HCT116 (cell line): ENCODE data around the gene ETAA1. TPM values are rescaled to one million over a fixed set of nuclear protein-coding genes. Genes with fewer than 3 reads are reported as not detected.

Experiments used
- ATAC-seq: fragments of 200-7000 bp; cut with Tn5 transposase; 2 replicates; pipeline ENCODE4 v1.9.1; 2020; ENCODE audit warnings: mild to moderate bottlenecking, moderate library complexity
- BruUV-seq: library from RNA; stranded (reverse); fragments of 400-500 nt; replicated peaks from 2 replicates; lab custom pipeline; 2021; lab: Mats Ljungman, UMichigan
- CTCF ChIA-PET: fragments of 300-600 bp; sonication (Branson Sonifier 250); formaldehyde crosslinking; loops from one replicate; lab custom pipeline; 2021; ENCODE audit warnings: antibody characterized with exemption; lab: Charles Lee
- POLR2A ChIA-PET: fragments of 300-600, 350-600 bp; sonication (Branson Sonifier 250); formaldehyde crosslinking; loops from one replicate; lab custom pipeline; 2021; ENCODE audit warnings: antibody characterized with exemption; lab: Charles Lee
- RAD21 ChIA-PET, 2 experiments: fragments of 300-600 bp; sonication (Branson Sonifier 250); formaldehyde crosslinking; loops; one replicate each; lab custom pipeline; 2023; ENCODE audit warnings: low total read pairs in 2 of 2; ENCODE audit not compliant: uncharacterized antibody in 2 of 2, unreplicated experiment in 2 of 2, low non-redundant PET in 1 of 2; lab: Charles Lee
- DNase-seq: peaks from one replicate; pipeline ENCODE4 v3.0.0-alpha.2; 2010; ENCODE audit warnings: low read depth, low spot score
- H2AFZ ChIP-seq: fragments of 200-600 bp; shearing (Covaris generic), sonication (generic); 2 replicates; pipeline ENCODE4 v1.6.1; 2017; ENCODE audit warnings: low read depth, mixed run types, mixed read lengths, antibody characterized with exemption, low read length; ENCODE audit not compliant: poor library complexity, severe bottlenecking
- H3K27ac ChIP-seq: 2 replicates; pipeline ENCODE4 v1.5.1; 2012; ENCODE audit warnings: low read depth, low read length
- H3K27me3 ChIP-seq: fragments of 200-600 bp; sonication (generic); 2 replicates; pipeline ENCODE4 v1.6.1; 2016; ENCODE audit warnings: mixed run types, low read length, mixed read lengths; ENCODE audit not compliant: insufficient read depth
- H3K36me3 ChIP-seq, 2 experiments: fragments of 200-500 bp in 1 of 2; fragments of 200-600 bp in 1 of 2; sonication (Bioruptor generic) in 1 of 2; sonication (generic) in 1 of 2; 2 replicates each; pipeline versions ENCODE4 v1.5.1 to v1.6.1; 2014 to 2016; ENCODE audit warnings: low read length in 2 of 2, inconsistent platforms in 1 of 2, mixed read lengths in 1 of 2, mixed run types in 1 of 2; ENCODE audit not compliant: insufficient read depth in 2 of 2, control insufficient read depth in 1 of 2
- H3K4me1 ChIP-seq, 2 experiments: fragments of 200-600 bp in 1 of 2; sonication (generic) in 1 of 2; 2 replicates each; pipeline versions ENCODE4 v1.5.1 to v1.6.1; 2012 to 2017; ENCODE audit warnings: low read length in 2 of 2, inconsistent platforms in 1 of 2, mild to moderate bottlenecking in 1 of 2, mixed read lengths in 1 of 2, mixed run types in 1 of 2, moderate library complexity in 1 of 2; ENCODE audit not compliant: insufficient read depth in 2 of 2, control insufficient read depth in 1 of 2
- H3K4me2 ChIP-seq: fragments of 200-600 bp; sonication (generic); 2 replicates; pipeline ENCODE4 v1.6.1; 2017; ENCODE audit warnings: mixed run types, low read length, mixed read lengths
- H3K4me3 ChIP-seq, 2 experiments: fragments of 200-600 bp in 1 of 2; sonication (generic) in 1 of 2; replicated peaks in 1 of 2; 2 replicates each; pipeline ENCODE4 v1.5.1; 2011 to 2016; ENCODE audit warnings: low read length in 2 of 2, control low read depth in 1 of 2, low read depth in 1 of 2, mild to moderate bottlenecking in 1 of 2, mixed read lengths in 1 of 2, mixed run types in 1 of 2
- H3K79me2 ChIP-seq: fragments of 200-600 bp; sonication (generic); 2 replicates; pipeline ENCODE4 v1.6.1; 2017; ENCODE audit warnings: mild to moderate bottlenecking, mixed run types, low read length, moderate library complexity, mixed read lengths; ENCODE audit not compliant: insufficient read depth
- H3K9ac ChIP-seq: fragments of 200-600 bp; sonication (generic); 2 replicates; pipeline ENCODE4 v1.6.1; 2016; ENCODE audit warnings: low read length, mixed read lengths
- H3K9me2 ChIP-seq: fragments of 200-600 bp; sonication (generic), shearing (Covaris generic); 2 replicates; pipeline ENCODE4 v1.6.1; 2017; ENCODE audit warnings: mixed run types, mild to moderate bottlenecking, moderate library complexity; ENCODE audit not compliant: insufficient read depth
- H3K9me3 ChIP-seq, 2 experiments: fragments of 200-500 bp in 1 of 2; fragments of 200-600 bp in 1 of 2; sonication (Bioruptor generic) in 1 of 2; sonication (generic) in 1 of 2; 2 replicates each; pipeline ENCODE4 v1.6.1; 2014 to 2017; ENCODE audit warnings: low read length in 2 of 2, mixed read lengths in 2 of 2, inconsistent platforms in 1 of 2, low read depth in 1 of 2, mild to moderate bottlenecking in 1 of 2, mixed run types in 1 of 2, moderate library complexity in 1 of 2; ENCODE audit not compliant: control insufficient read depth in 1 of 2, insufficient read depth in 1 of 2
- H4K20me1 ChIP-seq: fragments of 200-600 bp; sonication (generic), shearing (Covaris generic); 2 replicates; pipeline ENCODE4 v1.6.1; 2017; ENCODE audit warnings: mixed run types, mild to moderate bottlenecking, moderate library complexity; ENCODE audit not compliant: insufficient read depth
- CBX3 ChIP-seq: IDR thresholded peaks from 2 replicates; pipeline ENCODE4 v1.6.1; 2012; ENCODE audit warnings: low read depth
- CEBPB ChIP-seq: IDR thresholded peaks from 2 replicates; pipeline ENCODE4 v1.6.1; 2012; ENCODE audit warnings: low read depth
- FOSL1 ChIP-seq: IDR thresholded peaks from 2 replicates; pipeline ENCODE4 v1.6.1; 2012; ENCODE audit warnings: low read depth
- JUND ChIP-seq: IDR thresholded peaks from 2 replicates; pipeline ENCODE4 v1.6.1; 2012
- POLR2AphosphoS5 ChIP-seq: IDR thresholded peaks from 2 replicates; pipeline ENCODE4 v1.6.1; 2011; ENCODE audit warnings: mild to moderate bottlenecking, low read depth, low read length, moderate library complexity
- SRF ChIP-seq: IDR thresholded peaks from 2 replicates; pipeline ENCODE4 v1.6.1; 2012; ENCODE audit warnings: low read depth
- TCF7L2 ChIP-seq: IDR thresholded peaks from 2 replicates; pipeline ENCODE4 v1.7.0; 2011; ENCODE audit warnings: borderline replicate concordance, inconsistent platforms; ENCODE audit not compliant: insufficient read depth, insufficient read length; ENCODE audit errors: extremely low read depth
- YY1 ChIP-seq: IDR thresholded peaks from 2 replicates; pipeline ENCODE4 v1.6.1; 2011; ENCODE audit warnings: low read length, low read depth, moderate library complexity, mild to moderate bottlenecking; ENCODE audit not compliant: insufficient replicate concordance; ENCODE audit errors: extremely low read depth
- ZFX ChIP-seq: fragments of 450-650 bp; IDR thresholded peaks from 2 replicates; pipeline ENCODE4 v1.6.1; 2017
- intact Hi-C: fragments of 100-400 bp; cut with micrococcal nuclease; formaldehyde crosslinking; loops from 2 replicates; pipeline ENCODE4 v1.10.0; 2022
- total RNA-seq: library from RNA; stranded (reverse); gene quantifications from one replicate; pipeline ENCODE4 v1.2.1, GENCODE V29; 2021; ENCODE audit not compliant: unreplicated experiment
- TF ChIP-seq, protein P1 (sequence below): IDR thresholded peaks from 2 replicates; pipeline ENCODE4 v1.6.1; 2012
- TF ChIP-seq, protein P2 (sequence below): IDR thresholded peaks from 2 replicates; pipeline ENCODE4 v1.6.1; 2011; ENCODE audit warnings: mild to moderate bottlenecking, low read length, moderate library complexity; ENCODE audit not compliant: insufficient replicate concordance; ENCODE audit errors: extremely low read depth
- TF ChIP-seq, protein P3 (sequence below), 3 experiments: fragments of 200-600 bp in 1 of 3; sonication (generic) in 1 of 3; IDR thresholded peaks in 2 of 3; conservative IDR thresholded peaks in 1 of 3; 2 replicates each; pipeline ENCODE4 v1.5.1; 2012 to 2017; ENCODE audit warnings: low read depth in 2 of 3, low read length in 2 of 3, antibody characterized with exemption in 1 of 3, borderline replicate concordance in 1 of 3, control low read depth in 1 of 3, mild to moderate bottlenecking in 1 of 3, mixed read lengths in 1 of 3, mixed run types in 1 of 3, moderate library complexity in 1 of 3; ENCODE audit not compliant: insufficient read depth in 1 of 3
- TF ChIP-seq, protein P4 (sequence below): IDR thresholded peaks from 2 replicates; pipeline ENCODE4 v1.6.1; 2012; ENCODE audit warnings: low read depth

The ETAA1 gene
- total RNA-seq, 1 experiment from 2014 or later: 9.6 TPM

DNA sequence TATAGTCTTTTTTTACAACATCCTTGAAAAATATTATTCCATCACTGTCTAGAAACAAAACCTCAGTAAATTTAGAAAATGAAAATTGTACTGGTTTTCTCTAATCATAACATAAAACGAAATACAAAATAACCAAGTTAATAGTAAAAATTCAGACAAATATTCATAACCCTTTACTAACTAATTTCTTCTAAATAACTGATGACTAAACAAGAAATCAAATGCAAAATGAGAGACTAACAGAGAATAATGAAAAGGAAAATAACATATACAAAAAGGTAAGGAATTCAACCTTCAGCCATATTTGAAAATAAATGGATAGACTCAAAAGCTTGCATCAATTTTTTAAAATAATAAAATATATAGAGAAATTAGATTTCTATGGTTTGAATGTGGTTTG, 18.6 kb upstream of the ETAA1 start:
- RAD21 ChIA-PET: no interaction called here
- no peak for DNase-seq

More for the DNA sequence above, 18.6 kb upstream of the ETAA1 start:
- intact Hi-C loops: no loop called here
- no TSS peak for BruUV-seq
- H3K9me2 ChIP-seq: no peaks in the 10 kb centered on the region
- no peaks in the 10 kb centered on the region for H3K27me3 ChIP-seq
- H3K9ac ChIP-seq: no peak overlapping the region
- H3K4me1 ChIP-seq: no peaks in the 10 kb centered on the region
- ChIA-PET CTCF (no interaction called here), POLR2A (no interaction called here)
- H2AFZ ChIP-seq: no peak overlapping the region
- H3K4me3 ChIP-seq: no peak overlapping the region
- no peak overlapping the region for H3K27ac ChIP-seq
- H3K36me3 ChIP-seq: no peaks in the 10 kb centered on the region
- no peaks in the 10 kb centered on the region for H3K79me2 ChIP-seq
- ATAC-seq: no peak
- no peaks in the 10 kb centered on the region for H4K20me1 ChIP-seq
- no peaks in the 10 kb centered on the region for H3K9me3 ChIP-seq
- H3K4me2 ChIP-seq: no peak overlapping the region
- TF ChIP-seq, protein P1, sequence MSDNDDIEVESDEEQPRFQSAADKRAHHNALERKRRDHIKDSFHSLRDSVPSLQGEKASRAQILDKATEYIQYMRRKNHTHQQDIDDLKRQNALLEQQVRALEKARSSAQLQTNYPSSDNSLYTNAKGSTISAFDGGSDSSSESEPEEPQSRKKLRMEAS: no peak
- TF ChIP-seq, protein P2, sequence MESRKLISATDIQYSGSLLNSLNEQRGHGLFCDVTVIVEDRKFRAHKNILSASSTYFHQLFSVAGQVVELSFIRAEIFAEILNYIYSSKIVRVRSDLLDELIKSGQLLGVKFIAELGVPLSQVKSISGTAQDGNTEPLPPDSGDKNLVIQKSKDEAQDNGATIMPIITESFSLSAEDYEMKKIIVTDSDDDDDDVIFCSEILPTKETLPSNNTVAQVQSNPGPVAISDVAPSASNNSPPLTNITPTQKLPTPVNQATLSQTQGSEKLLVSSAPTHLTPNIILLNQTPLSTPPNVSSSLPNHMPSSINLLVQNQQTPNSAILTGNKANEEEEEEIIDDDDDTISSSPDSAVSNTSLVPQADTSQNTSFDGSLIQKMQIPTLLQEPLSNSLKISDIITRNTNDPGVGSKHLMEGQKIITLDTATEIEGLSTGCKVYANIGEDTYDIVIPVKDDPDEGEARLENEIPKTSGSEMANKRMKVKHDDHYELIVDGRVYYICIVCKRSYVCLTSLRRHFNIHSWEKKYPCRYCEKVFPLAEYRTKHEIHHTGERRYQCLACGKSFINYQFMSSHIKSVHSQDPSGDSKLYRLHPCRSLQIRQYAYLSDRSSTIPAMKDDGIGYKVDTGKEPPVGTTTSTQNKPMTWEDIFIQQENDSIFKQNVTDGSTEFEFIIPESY: no peak
- TF ChIP-seq, protein P3, sequence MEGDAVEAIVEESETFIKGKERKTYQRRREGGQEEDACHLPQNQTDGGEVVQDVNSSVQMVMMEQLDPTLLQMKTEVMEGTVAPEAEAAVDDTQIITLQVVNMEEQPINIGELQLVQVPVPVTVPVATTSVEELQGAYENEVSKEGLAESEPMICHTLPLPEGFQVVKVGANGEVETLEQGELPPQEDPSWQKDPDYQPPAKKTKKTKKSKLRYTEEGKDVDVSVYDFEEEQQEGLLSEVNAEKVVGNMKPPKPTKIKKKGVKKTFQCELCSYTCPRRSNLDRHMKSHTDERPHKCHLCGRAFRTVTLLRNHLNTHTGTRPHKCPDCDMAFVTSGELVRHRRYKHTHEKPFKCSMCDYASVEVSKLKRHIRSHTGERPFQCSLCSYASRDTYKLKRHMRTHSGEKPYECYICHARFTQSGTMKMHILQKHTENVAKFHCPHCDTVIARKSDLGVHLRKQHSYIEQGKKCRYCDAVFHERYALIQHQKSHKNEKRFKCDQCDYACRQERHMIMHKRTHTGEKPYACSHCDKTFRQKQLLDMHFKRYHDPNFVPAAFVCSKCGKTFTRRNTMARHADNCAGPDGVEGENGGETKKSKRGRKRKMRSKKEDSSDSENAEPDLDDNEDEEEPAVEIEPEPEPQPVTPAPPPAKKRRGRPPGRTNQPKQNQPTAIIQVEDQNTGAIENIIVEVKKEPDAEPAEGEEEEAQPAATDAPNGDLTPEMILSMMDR (IDR thresholded peaks at IDR 0.05 in 2 of 3, conservative IDR thresholded peaks at IDR 0.05 in 1 of 3; ENCODE audit: borderline replicate concordance in 1 of 3, insufficient read depth in 1 of 3, low read depth in 2 of 3, low read length in 2 of 3): no peak
- TF ChIP-seq FOSL1: no peak
- TF ChIP-seq POLR2AphosphoS5: no peak
- no peak for TF ChIP-seq YY1
- no peak for TF ChIP-seq SRF
- TF ChIP-seq CBX3: no peak
- TF ChIP-seq JUND: no peak
- TF ChIP-seq, protein P4, sequence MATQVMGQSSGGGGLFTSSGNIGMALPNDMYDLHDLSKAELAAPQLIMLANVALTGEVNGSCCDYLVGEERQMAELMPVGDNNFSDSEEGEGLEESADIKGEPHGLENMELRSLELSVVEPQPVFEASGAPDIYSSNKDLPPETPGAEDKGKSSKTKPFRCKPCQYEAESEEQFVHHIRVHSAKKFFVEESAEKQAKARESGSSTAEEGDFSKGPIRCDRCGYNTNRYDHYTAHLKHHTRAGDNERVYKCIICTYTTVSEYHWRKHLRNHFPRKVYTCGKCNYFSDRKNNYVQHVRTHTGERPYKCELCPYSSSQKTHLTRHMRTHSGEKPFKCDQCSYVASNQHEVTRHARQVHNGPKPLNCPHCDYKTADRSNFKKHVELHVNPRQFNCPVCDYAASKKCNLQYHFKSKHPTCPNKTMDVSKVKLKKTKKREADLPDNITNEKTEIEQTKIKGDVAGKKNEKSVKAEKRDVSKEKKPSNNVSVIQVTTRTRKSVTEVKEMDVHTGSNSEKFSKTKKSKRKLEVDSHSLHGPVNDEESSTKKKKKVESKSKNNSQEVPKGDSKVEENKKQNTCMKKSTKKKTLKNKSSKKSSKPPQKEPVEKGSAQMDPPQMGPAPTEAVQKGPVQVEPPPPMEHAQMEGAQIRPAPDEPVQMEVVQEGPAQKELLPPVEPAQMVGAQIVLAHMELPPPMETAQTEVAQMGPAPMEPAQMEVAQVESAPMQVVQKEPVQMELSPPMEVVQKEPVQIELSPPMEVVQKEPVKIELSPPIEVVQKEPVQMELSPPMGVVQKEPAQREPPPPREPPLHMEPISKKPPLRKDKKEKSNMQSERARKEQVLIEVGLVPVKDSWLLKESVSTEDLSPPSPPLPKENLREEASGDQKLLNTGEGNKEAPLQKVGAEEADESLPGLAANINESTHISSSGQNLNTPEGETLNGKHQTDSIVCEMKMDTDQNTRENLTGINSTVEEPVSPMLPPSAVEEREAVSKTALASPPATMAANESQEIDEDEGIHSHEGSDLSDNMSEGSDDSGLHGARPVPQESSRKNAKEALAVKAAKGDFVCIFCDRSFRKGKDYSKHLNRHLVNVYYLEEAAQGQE: no peak
- no peak for TF ChIP-seq TCF7L2
- no peak for TF ChIP-seq ZFX
- no peak for TF ChIP-seq CEBPB
